SK-N-SH (cell line): ENCODE results near the gene CUEDC1. TPM values are rescaled to one million over a fixed set of nuclear protein-coding genes. Genes with fewer than 3 reads are reported as not detected.

Experiments
- CTCF ChIA-PET: fragments of 300-600, 350-600 bp; formaldehyde crosslinking; extraction: SDS; loops from one replicate; lab custom pipeline; 2021; lab: Yijun Ruan, JAX
- POLR2A ChIA-PET: fragments of 350-600 bp; sonication (Branson Sonifier 250); formaldehyde crosslinking; extraction: SDS; loops from one replicate; lab custom pipeline; 2020; ENCODE audit warnings: antibody characterized with exemption, inconsistent platforms; lab: Yijun Ruan, JAX
- DNase-seq: peaks from one replicate; pipeline ENCODE4 v3.0.0; 2012
- H2AFZ ChIP-seq: fragments of 200-600 bp; sonication (generic); 2 replicates; pipeline ENCODE4 v1.8.1; 2016; ENCODE audit warnings: antibody characterized with exemption, mild to moderate bottlenecking, low read depth
- H3F3A ChIP-seq: fragments of 200-600 bp; sonication (generic); replicated peaks from 2 replicates; pipeline ENCODE3; 2016; ENCODE audit warnings: antibody characterized with exemption, mild to moderate bottlenecking; ENCODE audit not compliant: insufficient read depth
- H3K27ac ChIP-seq, 2 experiments: fragments of 200-500 bp in 1 of 2; fragments of 200-600 bp in 1 of 2; sonication (Bioruptor generic) in 1 of 2; sonication (generic), shearing (Covaris generic) in 1 of 2; 2 replicates each; pipeline versions ENCODE4 v1.5.1 to v1.6.1; 2014 to 2016; ENCODE audit warnings: low read depth in 2 of 2, inconsistent platforms in 1 of 2, low read length in 1 of 2, mild to moderate bottlenecking in 1 of 2, mixed read lengths in 1 of 2
- H3K27me3 ChIP-seq: fragments of 200-600 bp; sonication (generic), shearing (Covaris generic); 2 replicates; pipeline ENCODE4 v1.6.1; 2016; ENCODE audit warnings: mixed run types; ENCODE audit not compliant: insufficient read depth
- H3K36me3 ChIP-seq, 2 experiments: fragments of 200-500 bp in 1 of 2; fragments of 200-600 bp in 1 of 2; sonication (Bioruptor generic) in 1 of 2; sonication (generic) in 1 of 2; replicated peaks in 1 of 2; 2 replicates each; pipeline versions ENCODE3 to v1.5.1; 2014 to 2016; ENCODE audit warnings: low read length in 1 of 2, mild to moderate bottlenecking in 1 of 2; ENCODE audit not compliant: insufficient read depth in 2 of 2, control insufficient read depth in 1 of 2
- H3K4me1 ChIP-seq, 2 experiments: fragments of 200-500 bp in 1 of 2; fragments of 200-600 bp in 1 of 2; sonication (Bioruptor generic) in 1 of 2; sonication (generic), shearing (Covaris generic) in 1 of 2; 2 replicates each; pipeline versions ENCODE4 v1.5.1 to v1.6.1; 2014 to 2016; ENCODE audit warnings: low read depth in 1 of 2, low read length in 1 of 2, mixed run types in 1 of 2; ENCODE audit not compliant: insufficient read depth in 2 of 2, control insufficient read depth in 1 of 2
- H3K4me2 ChIP-seq: fragments of 200-600 bp; sonication (generic), shearing (Covaris generic); 2 replicates; pipeline ENCODE4 v1.6.1; 2017; ENCODE audit warnings: mixed run types
- H3K4me3 ChIP-seq, 2 experiments: fragments of 200-500 bp in 1 of 2; fragments of 200-600 bp in 1 of 2; sonication (Bioruptor generic) in 1 of 2; sonication (generic), shearing (Covaris generic) in 1 of 2; 2 replicates each; pipeline versions ENCODE4 v1.5.1 to v1.8.1; 2014 to 2016; ENCODE audit warnings: low read depth in 2 of 2, inconsistent platforms in 1 of 2, low read length in 1 of 2, mild to moderate bottlenecking in 1 of 2, mixed read lengths in 1 of 2, moderate library complexity in 1 of 2
- H3K79me2 ChIP-seq: fragments of 200-600 bp; sonication (generic); 2 replicates; pipeline ENCODE4 v1.8.1; 2017; ENCODE audit warnings: mild to moderate bottlenecking; ENCODE audit not compliant: insufficient read depth
- H3K9ac ChIP-seq: fragments of 200-600 bp; sonication (generic); 2 replicates; pipeline ENCODE4 v1.6.1; 2017; ENCODE audit warnings: mixed run types
- H3K9me2 ChIP-seq: fragments of 200-600 bp; sonication (generic); 2 replicates; pipeline ENCODE4 v1.6.1; 2017; ENCODE audit warnings: mixed run types
- H3K9me3 ChIP-seq: fragments of 200-600 bp; sonication (generic); 2 replicates; pipeline ENCODE4 v1.6.1; 2017; ENCODE audit warnings: mixed run types, mild to moderate bottlenecking, moderate library complexity
- H4K20me1 ChIP-seq: fragments of 200-600 bp; sonication (generic); 2 replicates; pipeline ENCODE4 v1.6.1; 2017; ENCODE audit warnings: mild to moderate bottlenecking, mixed run types; ENCODE audit not compliant: insufficient read depth
- CHD2 ChIP-seq: fragments of 150-350 bp; IDR thresholded peaks from 2 replicates; pipeline ENCODE4 v1.6.1; 2018; ENCODE audit warnings: low read length; ENCODE audit not compliant: partially characterized antibody
- CTCF ChIP-seq: fragments of 200-600 bp; sonication (generic); IDR thresholded peaks from 2 replicates; pipeline ENCODE4 v1.6.1; 2017; ENCODE audit warnings: antibody characterized with exemption, mild to moderate bottlenecking, moderate library complexity
- EP300 ChIP-seq, 2 experiments: IDR thresholded peaks; 2 replicates each; pipeline versions ENCODE4 v1.4.0 to v1.6.1; 2012; ENCODE audit warnings: borderline replicate concordance in 1 of 2, low read depth in 1 of 2, low read length in 1 of 2
- EZH2phosphoT487 ChIP-seq: fragments of 200-600 bp; sonication (generic); IDR thresholded peaks from 2 replicates; pipeline ENCODE4 v1.6.1; 2017; ENCODE audit warnings: low read depth, mixed run types, mild to moderate bottlenecking, antibody characterized with exemption, moderate library complexity, borderline replicate concordance
- FOXJ3 ChIP-seq: sonication (generic); formaldehyde crosslinking; IDR thresholded peaks from 2 replicates; pipeline ENCODE4 v1.5.1; 2020; ENCODE audit warnings: mild to moderate bottlenecking, missing genetic modification reagents
- FOXM1 ChIP-seq: IDR thresholded peaks from 2 replicates; pipeline ENCODE4 v1.4.0; 2012; ENCODE audit warnings: low read depth, mild to moderate bottlenecking
- GABPA ChIP-seq: IDR thresholded peaks from 2 replicates; pipeline ENCODE4 v1.4.0; 2012; ENCODE audit warnings: low read depth, mild to moderate bottlenecking
- JUND ChIP-seq: IDR thresholded peaks from 2 replicates; pipeline ENCODE4 v1.4.0; 2012
- NFIC ChIP-seq: IDR thresholded peaks from 2 replicates; pipeline ENCODE4 v1.4.0; 2012; ENCODE audit warnings: borderline replicate concordance
- RAD21 ChIP-seq: IDR thresholded peaks from 2 replicates; pipeline ENCODE4 v1.6.1; 2012; ENCODE audit warnings: mild to moderate bottlenecking, low read length
- REST ChIP-seq: IDR thresholded peaks from 2 replicates; pipeline ENCODE4 v1.6.1; 2012; ENCODE audit warnings: mild to moderate bottlenecking, low read depth, low read length, moderate library complexity
- RFX5 ChIP-seq: IDR thresholded peaks from 2 replicates; pipeline ENCODE4 v1.6.1; 2012; ENCODE audit warnings: mild to moderate bottlenecking, improper control_type of control experiment, low read length
- SIN3A ChIP-seq: IDR thresholded peaks from 2 replicates; pipeline ENCODE4 v1.6.1; 2012; ENCODE audit warnings: low read depth, mild to moderate bottlenecking, low read length, moderate library complexity, borderline replicate concordance
- TCF12 ChIP-seq: IDR thresholded peaks from 2 replicates; pipeline ENCODE4 v1.4.0; 2012
- TEAD4 ChIP-seq: IDR thresholded peaks from 2 replicates; pipeline ENCODE4 v1.4.0; 2012; ENCODE audit warnings: mild to moderate bottlenecking, borderline replicate concordance; ENCODE audit not compliant: insufficient read depth
- WGBS: methylation state at CpG from one replicate; pipeline ENCODE4 v1.1.6; 2017; ENCODE audit warnings: low lambda C conversion rate; 5-methylcytosine and 5-hydroxymethylcytosine counted together
- polyA plus RNA-seq, 3 experiments: library from polyadenylated mRNA; depleted of rRNA; stranded (reverse); fragments of >200 nt; gene quantifications; 2 replicates each; pipeline ENCODE4 v1.2.3, GENCODE V29; 2012
- TF ChIP-seq, protein P1 (sequence below): fragments of 150-350 bp; IDR thresholded peaks from 2 replicates; pipeline ENCODE4 v1.6.1; 2016; ENCODE audit warnings: mild to moderate bottlenecking, low read depth, low read length
- TF ChIP-seq, protein P2 (sequence below): IDR thresholded peaks from 2 replicates; pipeline ENCODE4 v1.4.0; 2012; ENCODE audit warnings: low read depth, borderline replicate concordance
- TF ChIP-seq, protein P3 (sequence below): IDR thresholded peaks from 2 replicates; pipeline ENCODE4; 2012

The CUEDC1 gene
- polyA plus RNA-seq, 1 of the 3 experiments (the other 2 are of a cell fraction): 58.9 TPM

DNA sequence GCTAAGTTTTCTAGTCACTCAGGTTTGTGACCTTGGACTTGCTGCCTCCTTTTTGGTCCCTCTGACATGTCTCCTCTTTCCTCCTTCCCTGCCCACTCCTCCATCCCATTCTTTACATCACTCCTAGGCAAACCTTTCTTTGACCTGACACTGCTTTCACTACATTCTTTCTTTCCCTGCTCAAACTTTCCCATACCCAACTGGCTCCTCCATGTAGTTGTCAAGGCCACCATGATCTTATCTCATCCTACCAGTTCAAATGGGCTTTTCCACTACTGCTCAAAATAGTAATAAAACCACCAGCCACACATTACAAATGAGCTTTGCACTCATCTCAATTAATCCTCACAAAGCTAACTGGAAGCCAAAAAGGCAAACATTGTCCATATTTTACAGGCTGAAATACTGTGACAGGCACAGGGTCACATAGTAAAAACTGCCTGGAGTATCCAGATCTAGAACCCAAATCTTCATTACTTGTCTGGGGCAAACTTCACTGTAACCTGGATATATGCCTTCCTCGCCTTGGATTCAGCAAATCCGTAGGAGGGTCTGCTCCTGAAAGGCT is 119.8 kb downstream of the CUEDC1 start:
- H2AFZ ChIP-seq: no peak overlapping the region
- no peaks in the 10 kb centered on the region for H3K27me3 ChIP-seq
- ChIA-PET POLR2A (interaction anchor here (0.7 kb wide), 1 partner anchor 164 kb away, joined by 3 read pairs; no protein-coding TSS in a partner anchor), CTCF (interaction anchor here (0.6 to 6.1 kb wide), 14 partner anchors 13 to 786 kb away, joined by 3 to 187 read pairs (median 13); partner anchors contain the start of gene MRPS23)
- DNase-seq: no peak
- H3K79me2 ChIP-seq: no peaks in the 10 kb centered on the region
- 95% methylated on average over 2 of the region's 2 CpGs for WGBS
- H3K36me3 ChIP-seq: peaks cover 26 to 29% of the 10 kb centered on the region in 2 experiments
- H3K9me3 ChIP-seq: no peaks in the 10 kb centered on the region
- H3K4me3 ChIP-seq: no peak overlapping the region
- H3K27ac ChIP-seq: no peak overlapping the region
- no peak overlapping the region for H3K4me2 ChIP-seq
- peaks cover 0 to 10% of the 10 kb centered on the region in 2 experiments; a peak in 1 of 4 replicates for H3K4me1 ChIP-seq
- H3K9me2 ChIP-seq: no peaks in the 10 kb centered on the region
- no peaks in the 10 kb centered on the region for H4K20me1 ChIP-seq
- TF ChIP-seq FOXJ3: no peak; the same call in 1 of the 2 replicates
- no peak for TF ChIP-seq NFIC
- TF ChIP-seq, protein P1, sequence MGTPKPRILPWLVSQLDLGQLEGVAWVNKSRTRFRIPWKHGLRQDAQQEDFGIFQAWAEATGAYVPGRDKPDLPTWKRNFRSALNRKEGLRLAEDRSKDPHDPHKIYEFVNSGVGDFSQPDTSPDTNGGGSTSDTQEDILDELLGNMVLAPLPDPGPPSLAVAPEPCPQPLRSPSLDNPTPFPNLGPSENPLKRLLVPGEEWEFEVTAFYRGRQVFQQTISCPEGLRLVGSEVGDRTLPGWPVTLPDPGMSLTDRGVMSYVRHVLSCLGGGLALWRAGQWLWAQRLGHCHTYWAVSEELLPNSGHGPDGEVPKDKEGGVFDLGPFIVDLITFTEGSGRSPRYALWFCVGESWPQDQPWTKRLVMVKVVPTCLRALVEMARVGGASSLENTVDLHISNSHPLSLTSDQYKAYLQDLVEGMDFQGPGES: no peak
- TF ChIP-seq EZH2phosphoT487: no peak
- TF ChIP-seq SIN3A: no peak
- no peak for TF ChIP-seq CTCF
- TF ChIP-seq GABPA: no peak
- TF ChIP-seq CHD2: no peak
- no peak for TF ChIP-seq REST
- TF ChIP-seq TCF12: no peak
- TF ChIP-seq JUND: no peak
- no peak for TF ChIP-seq RAD21
- no peak for TF ChIP-seq TEAD4
- no peak for TF ChIP-seq RFX5
- TF ChIP-seq EP300 (IDR thresholded peaks at IDR 0.05; ENCODE audit: borderline replicate concordance in 1 of 2, low read depth in 1 of 2, low read length in 1 of 2): no peak
- no peak for TF ChIP-seq FOXM1
- TF ChIP-seq, protein P2, sequence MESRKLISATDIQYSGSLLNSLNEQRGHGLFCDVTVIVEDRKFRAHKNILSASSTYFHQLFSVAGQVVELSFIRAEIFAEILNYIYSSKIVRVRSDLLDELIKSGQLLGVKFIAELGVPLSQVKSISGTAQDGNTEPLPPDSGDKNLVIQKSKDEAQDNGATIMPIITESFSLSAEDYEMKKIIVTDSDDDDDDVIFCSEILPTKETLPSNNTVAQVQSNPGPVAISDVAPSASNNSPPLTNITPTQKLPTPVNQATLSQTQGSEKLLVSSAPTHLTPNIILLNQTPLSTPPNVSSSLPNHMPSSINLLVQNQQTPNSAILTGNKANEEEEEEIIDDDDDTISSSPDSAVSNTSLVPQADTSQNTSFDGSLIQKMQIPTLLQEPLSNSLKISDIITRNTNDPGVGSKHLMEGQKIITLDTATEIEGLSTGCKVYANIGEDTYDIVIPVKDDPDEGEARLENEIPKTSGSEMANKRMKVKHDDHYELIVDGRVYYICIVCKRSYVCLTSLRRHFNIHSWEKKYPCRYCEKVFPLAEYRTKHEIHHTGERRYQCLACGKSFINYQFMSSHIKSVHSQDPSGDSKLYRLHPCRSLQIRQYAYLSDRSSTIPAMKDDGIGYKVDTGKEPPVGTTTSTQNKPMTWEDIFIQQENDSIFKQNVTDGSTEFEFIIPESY: no peak
- TF ChIP-seq, protein P3, sequence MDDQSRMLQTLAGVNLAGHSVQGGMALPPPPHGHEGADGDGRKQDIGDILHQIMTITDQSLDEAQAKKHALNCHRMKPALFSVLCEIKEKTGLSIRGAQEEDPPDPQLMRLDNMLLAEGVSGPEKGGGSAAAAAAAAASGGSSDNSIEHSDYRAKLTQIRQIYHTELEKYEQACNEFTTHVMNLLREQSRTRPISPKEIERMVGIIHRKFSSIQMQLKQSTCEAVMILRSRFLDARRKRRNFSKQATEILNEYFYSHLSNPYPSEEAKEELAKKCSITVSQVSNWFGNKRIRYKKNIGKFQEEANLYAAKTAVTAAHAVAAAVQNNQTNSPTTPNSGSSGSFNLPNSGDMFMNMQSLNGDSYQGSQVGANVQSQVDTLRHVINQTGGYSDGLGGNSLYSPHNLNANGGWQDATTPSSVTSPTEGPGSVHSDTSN: no peak
- no peak overlapping the region for H3K9ac ChIP-seq
- H3F3A ChIP-seq: peaks cover 18% of the 10 kb centered on the region
